Calu3 (cell line): ENCODE results near the gene SORCS1. TPM values are rescaled to one million over a fixed set of nuclear protein-coding genes. Genes with fewer than 3 reads are reported as not detected.

ENCODE experiments used
- BruUV-seq: library from RNA; stranded (reverse); fragments of 400-500 nt; replicated peaks from 2 replicates; lab custom pipeline; 2021; lab: Mats Ljungman, UMichigan
- CTCF ChIA-PET: fragments of 300-600 bp; sonication (Branson Sonifier 250); formaldehyde crosslinking; loops from one replicate; lab custom pipeline; 2022; ENCODE audit warnings: antibody characterized with exemption; lab: Charles Lee
- DNase-seq: peaks from one replicate; pipeline ENCODE4 v3.0.0; 2022
- H3K27ac Mint-ChIP-seq: one replicate; pipeline ENCODE4 v1.8.0; 2022; ENCODE audit warnings: mixed read lengths; ENCODE audit not compliant: unreplicated experiment
- H3K27me3 Mint-ChIP-seq: one replicate; pipeline ENCODE4 v1.8.0; 2022; ENCODE audit warnings: mixed read lengths; ENCODE audit not compliant: unreplicated experiment
- H3K36me3 Mint-ChIP-seq: one replicate; pipeline ENCODE4 v1.8.0; 2022; ENCODE audit warnings: mild to moderate bottlenecking, moderate library complexity, mixed read lengths; ENCODE audit not compliant: insufficient read depth, unreplicated experiment
- H3K4me1 Mint-ChIP-seq: one replicate; pipeline ENCODE4 v1.8.0; 2022; ENCODE audit warnings: mild to moderate bottlenecking, low read depth, mixed read lengths; ENCODE audit not compliant: unreplicated experiment
- H3K4me3 Mint-ChIP-seq: one replicate; pipeline ENCODE4 v1.8.0; 2022; ENCODE audit warnings: mild to moderate bottlenecking, low read depth, moderate library complexity, mixed read lengths; ENCODE audit not compliant: unreplicated experiment
- H3K9me3 Mint-ChIP-seq: one replicate; pipeline ENCODE4 v1.8.0; 2022; ENCODE audit warnings: low read depth, mixed read lengths; ENCODE audit not compliant: unreplicated experiment
- intact Hi-C: fragments of 100-400 bp; cut with micrococcal nuclease; formaldehyde crosslinking; loops from one replicate; pipeline ENCODE4 v1.10.0; 2022; ENCODE audit not compliant: unreplicated experiment
- total RNA-seq: library from RNA; stranded (reverse); gene quantifications from 2 replicates; pipeline ENCODE4 v1.2.3, GENCODE V29; 2022
- TF ChIP-seq, protein P1 (sequence below): fragments of 200-600 bp; IDR thresholded peaks from one replicate; pipeline ENCODE4 v1.8.0; 2022; ENCODE audit warnings: antibody characterized with exemption; ENCODE audit not compliant: unreplicated experiment

Gene SORCS1
- total RNA-seq, 1 experiment from 2014 or later: not detected

DNA sequence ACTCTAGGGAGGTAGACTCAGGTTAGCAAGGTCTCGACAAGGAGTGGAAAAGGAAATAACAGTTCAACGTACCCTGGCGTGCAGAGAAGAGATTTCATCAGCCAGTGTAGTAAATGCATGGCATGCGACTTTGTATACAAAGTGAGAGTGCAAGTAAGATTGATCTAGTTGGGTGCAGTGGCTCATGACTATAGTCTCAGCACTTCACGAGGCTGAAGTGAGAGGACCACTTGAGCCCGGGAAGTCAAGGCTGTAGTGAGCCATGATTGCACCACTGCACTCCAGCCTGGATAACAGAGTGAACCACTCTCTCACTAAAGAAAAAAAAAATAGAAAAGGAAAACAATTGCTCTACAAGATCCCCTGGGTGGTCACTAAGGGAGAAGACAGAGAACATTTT, 528.6 kb downstream of the SORCS1 start:
- TF ChIP-seq, protein P1, sequence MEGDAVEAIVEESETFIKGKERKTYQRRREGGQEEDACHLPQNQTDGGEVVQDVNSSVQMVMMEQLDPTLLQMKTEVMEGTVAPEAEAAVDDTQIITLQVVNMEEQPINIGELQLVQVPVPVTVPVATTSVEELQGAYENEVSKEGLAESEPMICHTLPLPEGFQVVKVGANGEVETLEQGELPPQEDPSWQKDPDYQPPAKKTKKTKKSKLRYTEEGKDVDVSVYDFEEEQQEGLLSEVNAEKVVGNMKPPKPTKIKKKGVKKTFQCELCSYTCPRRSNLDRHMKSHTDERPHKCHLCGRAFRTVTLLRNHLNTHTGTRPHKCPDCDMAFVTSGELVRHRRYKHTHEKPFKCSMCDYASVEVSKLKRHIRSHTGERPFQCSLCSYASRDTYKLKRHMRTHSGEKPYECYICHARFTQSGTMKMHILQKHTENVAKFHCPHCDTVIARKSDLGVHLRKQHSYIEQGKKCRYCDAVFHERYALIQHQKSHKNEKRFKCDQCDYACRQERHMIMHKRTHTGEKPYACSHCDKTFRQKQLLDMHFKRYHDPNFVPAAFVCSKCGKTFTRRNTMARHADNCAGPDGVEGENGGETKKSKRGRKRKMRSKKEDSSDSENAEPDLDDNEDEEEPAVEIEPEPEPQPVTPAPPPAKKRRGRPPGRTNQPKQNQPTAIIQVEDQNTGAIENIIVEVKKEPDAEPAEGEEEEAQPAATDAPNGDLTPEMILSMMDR: no peak
- BruUV-seq: no TSS peak
- intact Hi-C loops: no loop called here
- CTCF ChIA-PET: no interaction called here
- Mint-ChIP-seq H3K36me3 (no peaks in the 10 kb centered on the region), H3K27me3 (peaks cover 30% of the 10 kb centered on the region), H3K4me1 (no peaks in the 10 kb centered on the region), H3K27ac (no peak overlapping the region), H3K4me3 (no peak overlapping the region), H3K9me3 (no peaks in the 10 kb centered on the region)
- no peak for DNase-seq

DNA sequence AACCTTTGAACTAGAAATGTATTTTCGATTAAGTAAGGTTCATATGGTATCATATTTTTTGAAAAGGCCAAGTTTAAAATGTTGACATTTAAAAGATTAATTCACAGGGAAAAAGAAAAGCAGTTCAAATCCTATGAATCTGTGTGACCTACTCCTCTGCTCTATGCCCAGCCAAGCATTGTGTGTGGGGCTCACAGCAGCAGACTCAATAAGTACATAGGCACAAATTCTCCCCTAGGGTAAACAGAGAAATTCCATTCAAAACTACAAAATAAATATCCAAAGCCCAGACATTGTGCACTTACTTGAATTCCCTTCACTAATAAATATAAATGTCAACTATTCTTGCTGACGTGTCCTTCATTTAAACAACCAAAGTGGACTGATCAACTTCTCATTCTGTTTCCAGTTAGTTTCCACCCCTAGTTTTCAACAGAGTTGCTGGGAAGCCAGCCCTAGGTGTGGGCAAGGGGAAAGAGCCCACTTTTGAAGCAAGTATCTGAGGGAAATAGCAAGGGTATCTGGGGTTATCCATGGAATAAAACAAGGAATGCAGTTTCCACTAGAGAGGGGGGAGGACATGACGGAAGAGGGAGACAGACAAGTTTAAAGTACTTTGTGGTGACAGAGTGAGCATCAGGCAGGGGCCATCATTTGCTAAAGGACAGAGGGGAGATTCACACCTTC, 533.3 kb downstream of the SORCS1 start:
- H3K4me1 Mint-ChIP-seq: no peaks in the 10 kb centered on the region
- H3K4me3 Mint-ChIP-seq: no peak overlapping the region
- TF ChIP-seq, protein P1: no peak
- intact Hi-C loops: no loop called here
- H3K27ac Mint-ChIP-seq: no peak overlapping the region
- CTCF ChIA-PET: no interaction called here
- no peak for DNase-seq
- H3K36me3 Mint-ChIP-seq: no peaks in the 10 kb centered on the region
- BruUV-seq: no TSS peak
- peaks cover 59% of the 10 kb centered on the region for H3K27me3 Mint-ChIP-seq
- H3K9me3 Mint-ChIP-seq: no peaks in the 10 kb centered on the region

DNA sequence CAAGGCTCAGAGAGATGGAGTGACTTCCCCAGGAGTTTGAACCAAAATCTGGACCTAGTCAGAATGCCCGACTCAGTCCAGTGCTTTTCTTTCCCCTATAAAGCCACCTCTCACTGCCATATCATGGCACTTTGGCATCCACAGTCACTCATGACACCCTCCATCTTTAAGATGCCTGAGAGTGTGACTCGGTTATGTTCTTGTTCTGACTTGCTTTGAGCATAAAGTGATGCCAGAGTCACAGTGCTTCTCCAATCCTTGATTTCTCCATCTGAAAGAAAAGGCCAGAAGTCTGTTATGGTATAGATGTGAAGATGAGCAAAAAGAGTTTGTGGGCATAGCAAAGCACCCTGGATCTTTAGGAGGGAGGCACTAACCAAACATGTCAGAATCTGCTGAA, 538.1 kb downstream of the SORCS1 start:
- Mint-ChIP-seq H3K4me3 (no peak overlapping the region), H3K27ac (no peak overlapping the region), H3K9me3 (no peaks in the 10 kb centered on the region), H3K36me3 (no peaks in the 10 kb centered on the region), H3K4me1 (no peaks in the 10 kb centered on the region), H3K27me3 (peaks cover 37% of the 10 kb centered on the region)
- TF ChIP-seq, protein P1: no peak
- no TSS peak for BruUV-seq
- CTCF ChIA-PET: no interaction called here
- intact Hi-C loops: no loop called here
- no peak for DNase-seq

DNA sequence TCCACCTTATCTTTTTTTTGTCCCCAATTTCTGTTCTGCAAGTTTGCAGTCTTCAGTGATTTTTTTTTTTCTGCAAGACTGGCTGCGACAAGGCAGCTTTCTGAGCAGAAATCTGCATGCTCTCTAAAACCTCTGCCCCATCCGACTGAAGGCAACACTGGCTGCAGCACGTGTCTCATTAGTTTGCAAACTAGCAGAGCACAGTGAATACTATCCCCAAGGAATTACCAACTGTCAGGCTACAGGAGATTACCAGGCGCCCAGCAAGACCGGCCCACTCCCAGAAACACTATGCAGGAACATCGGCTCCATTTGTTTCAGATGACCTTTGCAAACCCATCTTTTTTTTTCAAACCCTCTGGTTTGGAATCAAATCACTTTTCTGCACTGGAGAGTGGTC, 538.8 kb downstream of the SORCS1 start:
- Mint-ChIP-seq H3K4me1 (no peaks in the 10 kb centered on the region), H3K36me3 (no peaks in the 10 kb centered on the region), H3K27me3 (peaks cover 34% of the 10 kb centered on the region), H3K9me3 (no peaks in the 10 kb centered on the region), H3K27ac (no peak overlapping the region), H3K4me3 (no peak overlapping the region)
- DNase-seq: no peak
- no TSS peak for BruUV-seq
- intact Hi-C loops: no loop called here
- CTCF ChIA-PET: interaction anchor here (0.6 kb wide), 1 partner anchor 168 kb away, joined by 4 read pairs; no protein-coding TSS in a partner anchor
- TF ChIP-seq, protein P1: no peak
